Nephron (organoid): ENCODE measurements around the gene SPATA16.

ENCODE experiments used
- H3K27ac Mint-ChIP-seq, 3 experiments: 2 replicates each; pipeline ENCODE4 v1.8.0; 2020; ENCODE audit warnings: mixed read lengths in 3 of 3, mild to moderate bottlenecking in 2 of 3, moderate library complexity in 1 of 3
- H3K27me3 Mint-ChIP-seq: 2 replicates; pipeline ENCODE4 v1.8.0; 2021; ENCODE audit warnings: low read depth, mild to moderate bottlenecking, moderate library complexity, mixed read lengths
- H3K36me3 Mint-ChIP-seq: 2 replicates; pipeline ENCODE4 v1.8.0; 2020; ENCODE audit warnings: low read depth, mixed read lengths
- H3K4me1 Mint-ChIP-seq: 2 replicates; pipeline ENCODE4 v1.8.0; 2020; ENCODE audit warnings: mixed read lengths
- H3K4me3 Mint-ChIP-seq, 3 experiments: 2 replicates each; pipeline ENCODE4 v1.8.0; 2020; ENCODE audit warnings: mild to moderate bottlenecking in 3 of 3, mixed read lengths in 3 of 3, moderate library complexity in 2 of 3
- H3K9me3 Mint-ChIP-seq: 2 replicates; pipeline ENCODE4 v1.8.0; 2020; ENCODE audit warnings: mixed read lengths
- CTCF ChIP-seq, 3 experiments: fragments of 200-600 bp; sonication (generic); IDR thresholded peaks; one replicate each; pipeline ENCODE4 v1.5.0; 2021; ENCODE audit warnings: antibody characterized with exemption in 3 of 3; ENCODE audit not compliant: unreplicated experiment in 3 of 3

SPATA16 gene

GRCh38 chr3:173058229-173058628 lies 82.8 kb downstream of the SPATA16 start:
- H3K4me3 Mint-ChIP-seq, result no peak overlapping the region
- TF ChIP-seq CTCF (IDR thresholded peaks at IDR 0.05; ENCODE audit: unreplicated experiment in 3 of 3), result no peak
- no peaks in the 10 kb centered on the region for H3K36me3 Mint-ChIP-seq
- no peak overlapping the region for H3K27ac Mint-ChIP-seq
- H3K27me3 Mint-ChIP-seq, result no peaks in the 10 kb centered on the region
- H3K4me1 Mint-ChIP-seq, result no peaks in the 10 kb centered on the region
- no peaks in the 10 kb centered on the region for H3K9me3 Mint-ChIP-seq

GRCh38 chr3:173055228-173055933 lies 85.7 kb downstream of the SPATA16 start:
- H3K27ac Mint-ChIP-seq, result no peak overlapping the region
- TF ChIP-seq CTCF (IDR thresholded peaks at IDR 0.05; ENCODE audit: unreplicated experiment in 3 of 3), result no peak
- no peaks in the 10 kb centered on the region for H3K36me3 Mint-ChIP-seq
- H3K4me1 Mint-ChIP-seq, result no peaks in the 10 kb centered on the region
- no peaks in the 10 kb centered on the region for H3K27me3 Mint-ChIP-seq
- H3K4me3 Mint-ChIP-seq, result no peak overlapping the region
- no peaks in the 10 kb centered on the region for H3K9me3 Mint-ChIP-seq

- no peaks in the 10 kb centered on the region for H3K4me1 Mint-ChIP-seq
- H3K27me3 Mint-ChIP-seq, result no peaks in the 10 kb centered on the region
- no peak overlapping the region for H3K27ac Mint-ChIP-seq
- no peaks in the 10 kb centered on the region for H3K9me3 Mint-ChIP-seq
- no peaks in the 10 kb centered on the region for H3K36me3 Mint-ChIP-seq
- no peak overlapping the region for H3K4me3 Mint-ChIP-seq
- no peak for TF ChIP-seq CTCF (IDR thresholded peaks at IDR 0.05; ENCODE audit: unreplicated experiment in 3 of 3)
Observed at GRCh38 chr3:173049360-173049759, 91.7 kb downstream of the SPATA16 start.

GRCh38 chr3:173045770-173046382 lies 95.2 kb downstream of the SPATA16 start:
- Mint-ChIP-seq H3K4me1 (no peaks in the 10 kb centered on the region), H3K27ac (no peak overlapping the region), H3K9me3 (no peaks in the 10 kb centered on the region), H3K27me3 (no peaks in the 10 kb centered on the region), H3K36me3 (no peaks in the 10 kb centered on the region), H3K4me3 (no peak overlapping the region)
- peak; percentile 46 to 55 (median 50) for TF ChIP-seq CTCF (IDR thresholded peaks at IDR 0.05; ENCODE audit: unreplicated experiment in 3 of 3)

GRCh38 chr3:173044998-173045397 lies 96.0 kb downstream of the SPATA16 start:
- Mint-ChIP-seq H3K27ac (no peak overlapping the region), H3K36me3 (no peaks in the 10 kb centered on the region), H3K27me3 (no peaks in the 10 kb centered on the region), H3K4me3 (no peak overlapping the region), H3K4me1 (no peaks in the 10 kb centered on the region), H3K9me3 (no peaks in the 10 kb centered on the region)
- TF ChIP-seq CTCF (IDR thresholded peaks at IDR 0.05; ENCODE audit: unreplicated experiment in 3 of 3), result no peak

- Mint-ChIP-seq H3K27ac (no peak overlapping the region), H3K4me1 (no peaks in the 10 kb centered on the region), H3K9me3 (no peaks in the 10 kb centered on the region), H3K27me3 (no peaks in the 10 kb centered on the region), H3K4me3 (no peak overlapping the region), H3K36me3 (no peaks in the 10 kb centered on the region)
- no peak for TF ChIP-seq CTCF (IDR thresholded peaks at IDR 0.05; ENCODE audit: unreplicated experiment in 3 of 3)
Observed at GRCh38 chr3:173043757-173044156, 97.3 kb downstream of the SPATA16 start.
